Neural progenitor cell (in vitro differentiated cells): ENCODE results near the gene TACR1.

Source experiments
- EZH2 ChIP-seq: fragments of 200-600 bp; sonication (generic); IDR thresholded peaks from 2 replicates; pipeline ENCODE4 v1.6.1; 2017; ENCODE audit warnings: antibody characterized with exemption, mild to moderate bottlenecking, moderate library complexity
- EZH2phosphoT487 ChIP-seq: fragments of 200-600 bp; sonication (generic); IDR thresholded peaks from 2 replicates; pipeline ENCODE4 v1.6.1; 2017; ENCODE audit warnings: antibody characterized with exemption
- TF ChIP-seq, protein P1 (sequence below): fragments of 200-600 bp; sonication (generic); IDR thresholded peaks from 2 replicates; pipeline ENCODE4 v1.5.1; 2017; ENCODE audit warnings: antibody characterized with exemption, mild to moderate bottlenecking

DNA sequence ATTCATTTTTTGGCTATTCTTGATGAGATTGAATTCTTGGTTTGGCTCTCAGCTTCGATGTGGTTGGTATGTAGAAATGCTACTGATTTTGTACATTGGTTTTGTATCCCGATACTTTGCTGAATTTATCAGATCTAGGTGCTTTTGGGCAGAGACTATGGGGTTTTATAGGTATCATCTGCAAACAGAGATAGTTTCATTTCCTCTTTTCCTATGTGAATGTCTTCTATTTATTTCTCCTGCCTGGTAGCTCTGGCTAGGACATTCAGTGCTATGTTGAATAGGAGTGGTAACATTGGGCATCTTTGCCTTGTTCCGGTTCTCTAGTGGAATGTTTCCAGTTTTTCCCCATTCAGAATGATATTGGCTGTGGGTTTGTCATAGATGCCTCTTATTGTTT, 5.5 kb upstream of the TACR1 start:
- TF ChIP-seq EZH2: no peak
- TF ChIP-seq, protein P1, sequence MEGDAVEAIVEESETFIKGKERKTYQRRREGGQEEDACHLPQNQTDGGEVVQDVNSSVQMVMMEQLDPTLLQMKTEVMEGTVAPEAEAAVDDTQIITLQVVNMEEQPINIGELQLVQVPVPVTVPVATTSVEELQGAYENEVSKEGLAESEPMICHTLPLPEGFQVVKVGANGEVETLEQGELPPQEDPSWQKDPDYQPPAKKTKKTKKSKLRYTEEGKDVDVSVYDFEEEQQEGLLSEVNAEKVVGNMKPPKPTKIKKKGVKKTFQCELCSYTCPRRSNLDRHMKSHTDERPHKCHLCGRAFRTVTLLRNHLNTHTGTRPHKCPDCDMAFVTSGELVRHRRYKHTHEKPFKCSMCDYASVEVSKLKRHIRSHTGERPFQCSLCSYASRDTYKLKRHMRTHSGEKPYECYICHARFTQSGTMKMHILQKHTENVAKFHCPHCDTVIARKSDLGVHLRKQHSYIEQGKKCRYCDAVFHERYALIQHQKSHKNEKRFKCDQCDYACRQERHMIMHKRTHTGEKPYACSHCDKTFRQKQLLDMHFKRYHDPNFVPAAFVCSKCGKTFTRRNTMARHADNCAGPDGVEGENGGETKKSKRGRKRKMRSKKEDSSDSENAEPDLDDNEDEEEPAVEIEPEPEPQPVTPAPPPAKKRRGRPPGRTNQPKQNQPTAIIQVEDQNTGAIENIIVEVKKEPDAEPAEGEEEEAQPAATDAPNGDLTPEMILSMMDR: no peak
- TF ChIP-seq EZH2phosphoT487: no peak
